ENCODE data around the gene FOXI3.

GRCh38 chr2:88452565-88452905, at the start of gene FOXI3:
- TF ChIP-seq CTCF (IDR thresholded peaks at IDR 0.05) (no peak), EP300 (IDR thresholded peaks at IDR 0.05) (no peak), POLR2A (IDR thresholded peaks at IDR 0.05; ENCODE audit: low read depth) (no peak), POLR2AphosphoS5 (IDR thresholded peaks at IDR 0.05) (no peak)
